Amniotic epithelial cell (primary cell): ENCODE measurements around the gene PRPS2.

Experiments
- DNase-seq: peaks from one replicate; pipeline ENCODE4 v3.0.0-alpha.2; 2010; ENCODE audit warnings: low read depth

Gene PRPS2

DNA sequence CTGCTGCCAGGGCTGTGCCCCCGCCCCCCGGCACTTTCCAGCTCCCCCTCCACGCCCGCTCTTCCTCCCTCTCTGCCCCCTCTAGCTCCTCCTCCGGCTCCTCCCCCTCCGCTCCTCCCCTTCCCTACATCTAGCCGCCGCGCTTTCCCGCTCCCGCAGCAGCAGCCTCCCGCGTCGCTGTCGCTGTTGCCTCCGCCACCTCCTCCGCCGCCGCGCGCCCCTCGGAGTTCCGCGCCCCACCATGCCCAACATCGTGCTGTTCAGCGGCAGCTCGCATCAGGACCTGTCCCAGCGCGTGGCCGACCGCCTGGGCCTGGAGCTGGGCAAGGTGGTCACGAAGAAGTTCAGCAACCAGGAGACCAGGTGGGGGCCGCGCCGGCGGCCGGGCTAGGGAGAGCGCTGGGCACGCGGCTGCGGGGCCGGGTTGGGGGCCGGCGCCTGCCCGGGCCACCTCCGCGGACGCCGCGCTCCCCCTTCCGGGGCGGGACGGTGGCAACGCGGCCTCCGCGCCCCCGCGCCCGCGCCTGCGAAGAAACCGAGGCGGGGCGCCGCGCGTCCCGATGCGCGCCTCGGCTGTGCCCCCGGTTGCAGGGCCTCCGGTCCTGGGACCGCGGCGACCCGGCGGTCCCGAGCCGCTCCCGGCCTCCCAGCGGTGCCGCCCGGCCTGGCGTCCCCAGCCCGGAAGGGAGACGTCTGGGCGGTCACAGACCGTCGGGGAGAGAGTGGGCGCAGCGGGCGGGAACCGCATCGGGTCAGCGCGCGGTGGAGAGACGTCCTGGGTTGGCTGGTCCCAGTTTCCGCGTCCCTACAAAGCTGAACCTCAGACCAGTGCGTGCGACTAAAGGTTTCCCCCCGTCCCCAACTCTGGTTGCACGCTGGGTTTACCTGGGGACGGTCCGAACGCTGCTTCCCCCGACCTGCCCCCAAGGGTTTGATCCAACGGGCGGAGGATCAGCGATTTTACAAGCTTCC, at the start of gene PRPS2:
Gene PRPS2 (plus strand): TSS at position 156 of the 972 bp plus-strand sequence. CDS start 86 bp downstream, at position 242.
- peak; percentile 22 for DNase-seq

DNA sequence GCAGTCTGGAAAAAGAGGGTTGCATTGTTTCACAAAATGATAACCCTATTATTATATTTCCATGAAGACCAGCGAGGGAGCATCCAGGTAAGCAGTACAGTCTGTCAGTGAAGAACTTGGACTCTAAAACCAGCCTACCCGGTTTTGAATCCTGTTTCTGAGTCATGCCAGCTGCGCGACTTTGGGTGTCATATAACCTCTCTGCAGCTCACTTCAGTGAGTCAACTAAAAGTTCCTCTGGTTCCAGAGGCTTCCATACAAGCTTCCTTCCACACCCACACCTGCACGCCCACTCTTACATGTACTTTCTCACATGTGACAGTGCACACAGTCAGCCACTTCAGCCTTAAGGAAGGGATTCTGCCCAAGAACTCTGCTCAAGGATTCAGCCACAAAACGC, 49.8 kb upstream of the PRPS2 start:
- no peak for DNase-seq

DNA sequence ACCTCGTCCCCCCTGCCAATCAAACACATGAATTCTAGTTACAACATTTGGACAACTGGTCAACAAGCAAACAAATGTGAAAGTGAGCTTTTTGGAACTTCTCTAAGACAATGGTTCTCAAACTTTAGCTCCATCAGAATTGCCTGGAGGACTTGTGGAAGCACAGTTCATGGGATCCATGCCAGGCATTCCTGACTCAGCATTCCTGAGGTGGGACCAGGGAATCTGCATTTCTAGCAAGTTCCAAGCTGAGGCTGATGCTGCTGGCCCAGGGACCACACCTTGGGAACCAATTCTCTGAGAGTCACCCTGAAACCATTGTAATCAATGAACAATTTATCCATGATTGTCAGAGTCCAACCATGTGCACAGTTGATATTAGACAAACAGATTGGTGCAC, 43.8 kb upstream of the PRPS2 start:
- no peak for DNase-seq

DNA sequence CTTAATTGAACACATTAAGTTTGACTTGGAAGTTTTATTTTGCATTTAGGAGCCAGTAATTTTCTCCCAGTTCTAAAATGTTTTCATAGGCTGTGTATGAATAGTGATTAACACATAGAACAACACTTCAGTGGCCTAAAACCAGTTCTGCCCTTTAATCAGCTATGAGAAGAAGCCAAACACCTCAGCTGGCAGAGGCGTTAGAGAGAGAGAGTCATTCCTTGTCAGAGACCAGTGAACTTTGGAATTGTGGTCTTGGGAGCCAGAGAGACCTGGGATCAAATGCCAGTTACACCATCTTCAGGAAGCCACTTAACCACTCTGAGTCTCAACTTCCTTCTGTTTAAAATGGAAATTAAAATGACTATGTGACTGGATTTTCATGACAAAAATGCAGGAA, 39.3 kb upstream of the PRPS2 start:
- DNase-seq: no peak

DNA sequence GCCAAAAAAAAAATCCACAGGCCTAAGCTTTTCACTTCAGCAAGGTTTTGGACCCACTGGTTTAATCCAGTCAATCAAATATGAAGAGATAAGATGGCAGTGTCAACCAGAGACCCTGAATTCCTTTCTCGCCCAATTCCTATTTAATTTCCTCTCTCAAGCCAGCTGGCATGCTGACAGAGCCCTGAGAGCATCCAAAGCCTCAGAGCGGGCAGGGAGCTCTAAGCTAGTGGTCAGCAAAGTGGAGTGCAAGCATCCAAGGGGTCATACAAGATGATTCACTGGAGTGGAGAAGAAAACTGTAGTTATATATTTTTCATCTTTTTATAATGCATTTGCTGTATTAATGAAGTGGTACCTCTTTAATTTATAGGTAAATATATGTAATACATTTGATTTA, 37.8 kb upstream of the PRPS2 start:
- no peak for DNase-seq

DNA sequence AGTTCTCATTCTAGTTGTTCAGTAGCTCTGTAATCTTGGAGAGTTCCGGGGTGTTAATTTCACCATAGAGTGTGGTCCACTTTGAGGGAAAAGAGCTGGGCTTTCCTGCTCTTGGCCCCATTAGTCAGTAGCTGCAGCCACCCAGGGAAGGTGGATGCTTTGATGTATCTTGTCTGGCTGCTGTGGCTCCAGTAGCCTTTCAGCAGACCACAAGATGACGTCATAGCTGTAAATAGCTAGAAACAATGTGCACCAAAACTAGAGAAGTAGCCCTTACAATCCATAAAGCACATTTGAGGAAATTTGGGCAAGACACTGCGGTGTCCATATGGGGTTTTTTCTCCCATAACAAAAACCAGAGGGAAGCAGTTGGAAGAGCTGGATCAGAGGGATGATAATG, 32.9 kb upstream of the PRPS2 start:
- peak; percentile 6 for DNase-seq

DNA sequence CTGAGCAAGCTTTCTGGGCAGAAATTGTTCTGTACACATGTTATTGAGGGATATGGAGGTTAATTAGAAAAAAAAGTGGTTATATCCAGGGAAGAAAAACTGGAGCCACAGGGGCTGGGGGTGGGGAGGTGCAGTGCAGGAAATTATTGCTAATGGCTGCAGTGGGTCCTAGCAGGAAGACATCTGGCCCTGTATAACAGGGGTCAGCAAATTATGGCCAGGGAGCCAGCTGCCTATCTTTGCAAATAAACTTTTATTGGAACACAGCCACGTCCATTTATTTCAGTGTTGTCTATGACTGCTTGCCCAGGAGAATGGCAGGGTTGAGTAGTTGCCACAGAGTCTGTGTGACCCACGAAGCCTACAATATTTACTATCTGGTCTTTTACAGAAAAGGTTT, 23.4 kb upstream of the PRPS2 start:
- no peak for DNase-seq

DNA sequence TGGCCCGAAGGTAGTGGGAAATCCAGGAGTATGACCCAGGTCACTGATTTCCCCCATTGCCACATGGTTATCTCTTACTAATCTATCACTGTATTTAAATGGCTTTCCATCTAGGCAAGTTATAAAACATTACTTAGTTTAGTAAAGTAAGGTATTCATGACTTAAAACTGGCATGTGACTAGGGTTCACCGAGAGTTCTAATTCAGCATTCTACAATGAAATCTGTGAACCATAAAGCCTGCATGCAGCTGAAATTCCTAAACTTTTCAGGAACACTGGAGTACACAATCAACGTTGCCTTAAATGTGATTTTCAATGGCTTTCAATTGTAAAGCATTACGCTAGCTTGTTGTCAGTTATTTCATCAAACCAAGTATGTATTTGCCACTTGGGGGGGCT, 22.7 kb upstream of the PRPS2 start:
- DNase-seq: no peak

DNA sequence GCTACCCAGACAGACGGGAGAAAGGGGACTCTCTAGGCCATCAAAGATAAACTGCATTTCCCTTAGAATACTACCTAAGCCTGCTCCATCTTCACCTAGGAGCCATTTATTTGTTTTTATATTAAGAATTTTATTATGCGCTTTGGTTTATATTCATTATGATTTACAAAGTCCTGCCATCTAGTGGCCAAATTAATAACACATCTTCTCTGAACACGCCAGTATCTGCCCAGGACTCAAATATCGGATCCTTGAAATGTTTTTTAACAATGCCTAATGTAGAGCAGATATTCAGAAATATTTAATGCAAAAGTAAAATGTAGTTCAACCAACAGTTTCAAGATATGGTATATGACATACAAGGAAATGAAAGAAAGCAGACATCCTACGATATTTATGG, 20.8 kb upstream of the PRPS2 start:
- DNase-seq: peak; percentile 17

DNA sequence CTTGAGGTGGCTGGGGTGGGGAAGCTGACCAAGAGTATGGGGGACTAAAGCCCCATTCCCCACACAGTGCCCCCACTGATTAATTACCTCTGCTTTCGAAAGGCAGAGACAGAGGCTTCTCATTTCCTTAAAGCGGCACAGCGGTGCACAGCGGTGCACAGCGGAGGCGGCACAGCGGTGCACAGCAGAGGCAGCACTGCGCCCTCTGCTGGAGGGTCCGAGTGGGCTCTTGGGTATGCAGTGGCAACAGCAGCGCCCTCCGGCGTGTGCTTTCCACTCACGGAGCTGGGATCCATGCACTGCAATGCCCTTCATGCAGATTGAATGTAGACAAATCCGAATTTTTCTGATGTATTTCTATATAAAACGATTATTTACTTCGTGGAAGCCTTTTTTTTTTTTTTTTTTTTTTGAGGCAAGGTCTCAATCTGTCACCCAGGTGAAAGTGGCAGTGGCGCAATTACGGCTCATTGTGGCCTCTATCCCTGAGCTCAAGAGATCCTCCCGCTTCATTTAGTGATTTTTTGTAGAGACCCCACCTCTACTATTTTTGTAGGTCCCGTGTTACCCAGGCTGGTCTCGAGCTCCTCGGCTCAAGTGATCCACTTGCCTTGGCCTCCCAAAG, 19.7 kb upstream of the PRPS2 start:
- DNase-seq: peak; percentile 47

DNA sequence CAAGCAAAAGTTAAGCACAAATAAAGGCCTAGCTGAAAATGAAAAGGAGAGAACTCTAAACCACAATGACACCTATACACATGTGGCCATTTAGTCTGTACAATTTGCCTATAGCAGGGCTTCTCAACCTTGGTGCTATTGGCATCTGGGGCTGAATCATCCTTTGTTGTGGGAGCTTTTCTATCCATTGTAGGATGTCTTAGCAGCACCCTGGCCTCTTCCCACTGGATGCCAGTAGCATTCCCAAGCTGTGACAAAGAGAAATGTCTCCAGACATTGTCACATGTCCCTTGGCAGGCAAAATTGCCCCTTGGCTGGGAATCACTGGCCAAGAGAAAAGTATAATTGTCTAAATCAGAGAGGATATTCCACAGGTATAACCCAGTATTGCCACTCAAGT, 13.5 kb upstream of the PRPS2 start:
- DNase-seq: no peak

DNA sequence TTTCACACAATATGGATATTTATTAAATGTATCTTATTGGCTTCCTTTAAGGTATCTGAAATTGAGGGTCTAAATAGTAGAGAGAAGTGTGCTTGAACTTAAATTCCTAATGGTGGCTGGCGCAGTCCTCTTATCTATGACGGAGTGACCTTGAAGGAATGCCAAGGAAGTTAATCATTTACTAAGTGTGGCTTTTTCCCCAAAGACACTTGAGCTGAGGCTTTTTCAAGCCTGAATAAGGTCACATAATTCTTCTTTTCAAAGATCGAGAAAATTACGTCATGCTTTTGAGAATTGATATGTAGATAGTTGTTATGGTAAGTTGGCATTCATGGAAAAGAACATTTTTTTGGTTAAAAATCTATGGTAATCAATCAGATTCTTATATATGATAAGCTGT, 11.7 kb upstream of the PRPS2 start:
- DNase-seq: peak; percentile 54

DNA sequence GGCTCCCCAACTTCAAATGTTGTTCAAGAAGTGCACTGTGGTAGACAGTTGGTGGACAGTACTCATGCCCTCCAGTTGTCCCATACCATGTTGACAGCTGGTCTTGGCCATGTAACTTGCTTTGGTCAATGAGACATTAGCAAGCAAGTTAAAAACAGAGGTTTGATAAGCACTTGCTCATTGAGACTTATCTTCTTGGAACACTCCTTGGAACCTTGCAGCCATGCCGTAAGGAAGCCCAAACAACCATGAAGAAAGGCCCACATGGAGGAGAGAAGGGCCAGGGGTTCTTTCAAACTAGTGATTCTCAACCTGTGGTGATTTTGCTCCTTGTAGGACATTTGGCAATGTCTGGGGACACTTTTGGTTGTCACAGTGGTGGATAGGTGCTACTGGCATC, 2.6 kb upstream of the PRPS2 start:
- no peak for DNase-seq

DNA sequence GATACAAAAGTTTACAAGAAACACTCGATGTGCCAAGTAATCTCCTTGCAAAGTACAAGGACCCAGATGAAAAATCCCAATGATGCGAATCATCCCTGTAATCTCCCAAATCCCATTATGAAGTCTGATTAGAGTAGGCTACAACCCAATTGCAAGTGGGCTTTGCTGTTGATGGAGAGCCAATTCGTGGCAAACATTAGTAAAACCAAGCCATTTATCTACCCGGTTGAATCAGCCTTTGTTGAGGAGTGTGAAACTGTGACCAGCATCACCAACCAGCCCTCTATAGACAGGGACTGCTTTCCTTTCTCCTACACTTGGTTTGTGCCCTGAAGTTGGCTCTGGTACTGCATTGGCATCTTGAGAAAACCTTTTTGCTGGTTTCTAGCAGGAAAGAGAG, 1.2 kb upstream of the PRPS2 start:
- DNase-seq: peak; percentile 14

DNA sequence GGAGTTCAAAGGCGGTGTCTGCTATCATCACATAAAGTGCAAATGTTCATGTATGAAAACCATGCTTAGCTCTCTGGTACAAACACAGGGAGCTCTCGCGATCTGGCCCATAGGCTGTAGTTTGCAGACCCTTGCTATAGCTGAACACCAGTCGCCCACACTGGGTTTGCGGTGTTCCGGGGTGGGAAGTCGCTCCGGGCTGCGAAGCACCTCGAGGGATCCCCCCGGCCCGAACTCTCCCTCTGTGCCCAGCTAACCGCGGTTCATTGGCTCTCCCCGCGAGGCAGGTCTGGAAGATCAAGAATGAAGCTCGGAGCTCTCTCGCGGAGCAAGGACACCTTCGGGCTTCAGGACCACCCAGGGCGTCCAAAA, 341 bp upstream of the PRPS2 start:
- no peak for DNase-seq

DNA sequence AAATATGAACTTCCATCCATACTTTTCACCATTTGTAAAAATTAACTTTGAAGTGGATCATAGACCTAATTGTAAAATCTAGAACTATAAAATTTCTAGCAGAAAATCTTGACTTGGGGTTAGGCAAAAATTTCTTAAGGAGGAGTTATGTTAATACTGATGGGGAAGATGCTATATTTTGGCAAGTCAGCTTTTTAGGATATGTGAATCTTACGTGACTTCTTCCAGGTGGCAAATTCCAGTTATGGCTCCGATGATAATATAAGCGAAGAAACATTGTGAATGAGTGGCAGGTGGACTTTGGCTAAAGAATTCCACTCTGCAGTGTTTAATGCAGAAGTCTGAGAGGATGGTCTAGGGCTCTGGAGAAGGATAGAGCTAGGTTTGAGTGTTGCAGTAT, 1.5 kb downstream of the PRPS2 start:
- no peak for DNase-seq

DNA sequence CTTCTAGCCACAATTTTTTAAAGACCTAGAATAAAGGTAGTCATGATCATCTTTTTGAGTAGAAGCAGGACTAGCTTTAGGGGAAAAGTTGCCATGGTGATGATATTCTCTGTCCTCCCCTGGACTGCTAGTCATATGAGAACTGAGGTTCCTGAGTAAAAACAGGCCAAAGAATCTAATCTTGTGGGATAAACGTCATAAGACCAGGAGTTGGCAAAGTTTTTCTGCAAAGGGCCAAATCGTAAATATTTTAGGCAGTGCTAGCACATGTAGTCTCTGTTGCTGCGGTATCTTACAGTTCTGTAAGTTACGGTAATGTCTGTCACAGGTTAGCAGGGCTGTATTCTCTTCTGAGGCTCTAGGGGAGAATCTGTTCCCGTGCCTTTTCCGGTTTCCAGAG, 3.4 kb downstream of the PRPS2 start:
- DNase-seq: peak; percentile 84

DNA sequence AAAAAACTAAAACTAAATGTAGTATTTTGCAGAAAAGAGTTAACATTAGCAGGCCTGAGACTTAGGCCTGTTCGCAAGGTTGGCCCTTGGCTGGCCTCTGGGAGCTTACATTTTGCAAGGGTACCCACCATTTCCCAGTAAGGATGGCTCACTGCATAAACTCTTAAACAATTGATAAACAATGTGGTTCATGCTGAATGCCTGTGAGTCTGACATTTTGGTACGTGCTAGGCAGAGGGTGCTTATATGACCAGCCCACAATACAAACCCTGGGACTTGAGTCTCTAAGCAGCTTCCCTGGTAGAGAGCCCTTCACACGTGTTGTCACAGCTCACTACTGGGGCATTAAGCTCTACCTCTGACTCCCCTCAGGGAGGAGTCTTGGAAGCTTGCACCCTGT, 7.4 kb downstream of the PRPS2 start:
- peak; percentile 40 for DNase-seq

DNA sequence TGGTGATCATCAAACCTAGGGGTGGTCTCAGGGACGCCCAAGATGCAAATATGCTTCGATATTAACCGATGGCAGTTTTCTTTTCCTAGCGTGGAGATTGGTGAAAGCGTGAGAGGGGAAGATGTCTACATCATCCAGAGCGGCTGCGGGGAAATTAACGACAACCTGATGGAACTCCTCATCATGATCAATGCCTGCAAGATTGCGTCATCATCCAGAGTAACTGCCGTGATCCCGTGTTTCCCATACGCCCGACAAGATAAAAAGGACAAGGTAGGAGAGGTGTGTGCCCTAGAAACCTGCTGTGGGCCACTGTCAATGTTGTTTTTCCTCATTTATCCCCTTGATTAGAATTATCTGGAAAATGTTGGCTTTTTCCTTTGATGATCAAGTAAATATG, 7.9 kb downstream of the PRPS2 start:
- DNase-seq: no peak

DNA sequence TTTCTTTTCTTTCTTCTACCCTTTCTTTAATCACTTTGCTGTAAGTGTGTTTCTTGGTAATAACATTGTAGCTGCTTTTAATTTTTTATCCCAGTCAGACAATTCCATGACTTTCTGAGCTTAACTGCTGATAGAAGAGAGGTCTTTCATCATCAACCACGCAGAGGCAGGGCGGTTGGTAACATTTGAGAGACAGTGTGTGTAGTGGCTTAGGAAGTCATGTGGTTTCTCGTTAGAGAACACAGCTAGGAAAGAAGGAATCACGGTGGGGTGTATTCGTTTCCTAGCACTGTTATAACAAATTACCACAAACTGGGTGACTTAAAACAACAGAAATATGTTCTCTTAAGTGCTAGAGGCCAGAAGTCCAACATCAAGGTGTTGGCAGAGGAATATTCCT, 11.5 kb downstream of the PRPS2 start:
- peak; percentile 84 for DNase-seq

DNA sequence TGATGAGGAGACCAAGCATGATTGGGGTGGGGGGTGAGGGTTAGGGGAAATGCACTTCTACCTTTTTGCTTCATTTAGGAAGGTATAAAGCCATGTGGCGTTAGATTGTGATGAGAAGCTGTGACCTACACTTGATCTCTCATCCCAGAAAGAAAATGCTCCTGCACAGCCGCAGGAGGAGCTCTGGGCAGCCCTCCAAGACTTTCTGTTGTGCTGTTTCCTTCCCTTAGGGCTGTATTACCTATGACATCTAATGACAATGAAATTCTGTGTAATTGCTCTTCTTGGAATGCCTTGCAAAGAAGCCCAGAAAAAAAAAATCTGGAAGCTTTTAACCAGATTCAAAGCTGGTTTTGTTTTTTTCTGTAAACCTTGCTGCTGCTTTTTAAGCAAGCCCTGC, 13.4 kb downstream of the PRPS2 start:
- no peak for DNase-seq

DNA sequence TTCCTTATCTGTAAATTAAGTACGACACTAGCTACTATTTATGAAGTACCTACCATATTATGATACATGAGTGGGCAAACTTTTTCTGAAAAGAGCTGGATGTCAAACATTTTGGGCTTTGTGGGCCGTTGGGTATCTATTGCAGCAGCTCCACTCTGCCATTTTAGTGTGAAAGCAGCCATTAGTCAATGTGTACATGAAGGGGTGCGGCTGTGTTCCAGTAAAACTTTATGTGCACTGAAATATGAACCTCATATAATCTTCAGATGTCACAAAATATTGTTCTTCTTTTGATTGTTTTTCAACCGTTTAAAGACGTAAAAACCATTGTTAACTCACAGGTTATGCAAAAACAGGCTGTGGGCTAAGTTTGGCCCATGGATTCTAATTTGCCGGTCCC, 14.1 kb downstream of the PRPS2 start:
- DNase-seq: no peak

DNA sequence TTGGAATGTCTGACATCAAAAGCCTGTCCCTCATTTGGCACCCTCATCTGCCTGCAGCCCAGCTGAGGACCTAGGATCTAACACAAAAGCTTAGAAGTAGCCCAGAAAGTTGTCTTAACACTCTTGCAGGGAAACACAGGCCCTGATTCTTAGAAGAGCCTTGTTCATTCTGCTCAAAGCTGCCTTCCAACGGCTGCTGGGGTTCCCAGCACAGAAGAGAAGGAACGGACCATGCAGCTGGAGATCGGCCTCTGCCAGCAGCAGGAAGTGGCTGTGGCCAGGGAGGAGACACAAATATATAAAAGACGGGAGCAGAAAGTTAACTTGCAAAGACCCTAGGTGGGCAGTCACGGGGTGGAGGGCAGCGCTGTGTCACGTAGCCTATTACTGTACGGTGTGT, 20.4 kb downstream of the PRPS2 start:
- no peak for DNase-seq

DNA sequence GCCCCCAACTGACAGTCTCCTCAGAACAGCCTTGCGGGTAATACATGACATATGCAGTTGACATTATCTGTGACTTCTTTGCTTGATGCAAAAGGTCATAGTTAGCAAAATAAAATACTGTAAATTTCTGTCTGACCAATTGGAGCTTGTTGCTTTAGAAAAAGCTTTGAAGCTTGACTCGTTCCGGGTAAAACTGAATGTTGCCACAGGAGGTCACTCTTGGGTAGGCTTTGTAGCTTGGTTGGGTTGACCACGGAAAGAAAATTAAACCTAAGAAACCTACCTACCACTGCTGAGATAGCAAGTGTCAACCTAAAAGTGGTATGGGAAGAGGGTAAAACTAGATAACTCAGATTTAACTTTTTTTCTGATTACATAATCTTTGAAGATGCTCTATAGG, 23.2 kb downstream of the PRPS2 start:
- DNase-seq: peak; percentile 47
